Measurements from ENCODE around the gene ARVCF. TPM values are rescaled to one million over a fixed set of nuclear protein-coding genes. Genes with fewer than 3 reads are reported as not detected.
"Not testable (repeated sequence)": the region's sequence is repeated elsewhere in the genome, so short reads cannot be mapped to it uniquely, and the experiment has no call there.

The ARVCF gene
- total RNA-seq, 1 donor from 2014 or later: 108 TPM

GRCh38 chr22:19936513-19936912 is 80.1 kb downstream of the ARVCF start:
- no peak for DNase-seq

GRCh38 chr22:19935123-19935718 is 81.4 kb downstream of the ARVCF start:
- DNase-seq: not testable (repeated sequence)

- no peak for DNase-seq
Measured at GRCh38 chr22:19933341-19934241, 83.0 kb downstream of the ARVCF start.

GRCh38 chr22:19932367-19933206 is 84.0 kb downstream of the ARVCF start:
- DNase-seq: no peak

GRCh38 chr22:19931514-19931913 is 85.1 kb downstream of the ARVCF start:
- DNase-seq: no peak

GRCh38 chr22:19930551-19931486 is 85.8 kb downstream of the ARVCF start:
- no peak for DNase-seq

- no peak for DNase-seq
Measured at GRCh38 chr22:19929586-19930550, 86.8 kb downstream of the ARVCF start.

- no peak for DNase-seq
Measured at GRCh38 chr22:19928207-19928606, 88.4 kb downstream of the ARVCF start.

GRCh38 chr22:19927696-19928095 is 88.9 kb downstream of the ARVCF start:
- no peak for DNase-seq

GRCh38 chr22:19926028-19926427 is 90.6 kb downstream of the ARVCF start:
- DNase-seq: not testable (repeated sequence)

- no peak for DNase-seq
Measured at GRCh38 chr22:19923914-19924513, 92.6 kb downstream of the ARVCF start.

GRCh38 chr22:19921544-19922081 is 95.0 kb downstream of the ARVCF start:
- DNase-seq: no peak

Small RNA genes lying within 50 kb of the gene (small RNA-seq; reads per million reads assigned to genes)
- 3.5 reads per million, percentile 91 among the genes with 10 or more reads in this experiment for gene MIR185 (ENCODE audit: low replicate concordance)

Other genes with a start within 250 kb of the ARVCF start
- gene GNB1L, start 161.9 kb downstream of the ARVCF start, total RNA-seq: 6.1 TPM
- 16.2 TPM for gene RTL10, start 161.9 kb downstream of the ARVCF start, total RNA-seq
- gene COMT, start 75.1 kb downstream of the ARVCF start, total RNA-seq: 190 TPM
- gene TXNRD2, start 75.0 kb downstream of the ARVCF start, total RNA-seq: 15.0 TPM
- 25.2 TPM for gene TANGO2, start 4.3 kb upstream of the ARVCF start, total RNA-seq
- 42.2 TPM for gene DGCR8, start 63.4 kb upstream of the ARVCF start, total RNA-seq
- gene RANBP1, start 99.3 kb upstream of the ARVCF start, total RNA-seq: 196 TPM
- gene TRMT2A, start 100.4 kb upstream of the ARVCF start, total RNA-seq: 40.4 TPM
- gene ZDHHC8, start 115.0 kb upstream of the ARVCF start, total RNA-seq: 39.4 TPM
- 1.1 TPM for gene CCDC188, start 134.2 kb upstream of the ARVCF start, total RNA-seq

Measured in tongue (tissue), 3 donors.